DMS79 treated with DMSO at 0.1 percent for 48 hours (cell line): ENCODE data around the gene KPNB1.
A peak's percentile ranks its signal among the peaks of the same experiment; 100 is the strongest.

ENCODE experiments used
- DNase-seq: peaks from one replicate; lab custom pipeline; 2025; lab: John Stamatoyannopoulos, UW

Gene KPNB1

GRCh38 chr17:47696717-47697642 is 47.3 kb downstream of the KPNB1 start:
- DNase-seq = no peak

DNA sequence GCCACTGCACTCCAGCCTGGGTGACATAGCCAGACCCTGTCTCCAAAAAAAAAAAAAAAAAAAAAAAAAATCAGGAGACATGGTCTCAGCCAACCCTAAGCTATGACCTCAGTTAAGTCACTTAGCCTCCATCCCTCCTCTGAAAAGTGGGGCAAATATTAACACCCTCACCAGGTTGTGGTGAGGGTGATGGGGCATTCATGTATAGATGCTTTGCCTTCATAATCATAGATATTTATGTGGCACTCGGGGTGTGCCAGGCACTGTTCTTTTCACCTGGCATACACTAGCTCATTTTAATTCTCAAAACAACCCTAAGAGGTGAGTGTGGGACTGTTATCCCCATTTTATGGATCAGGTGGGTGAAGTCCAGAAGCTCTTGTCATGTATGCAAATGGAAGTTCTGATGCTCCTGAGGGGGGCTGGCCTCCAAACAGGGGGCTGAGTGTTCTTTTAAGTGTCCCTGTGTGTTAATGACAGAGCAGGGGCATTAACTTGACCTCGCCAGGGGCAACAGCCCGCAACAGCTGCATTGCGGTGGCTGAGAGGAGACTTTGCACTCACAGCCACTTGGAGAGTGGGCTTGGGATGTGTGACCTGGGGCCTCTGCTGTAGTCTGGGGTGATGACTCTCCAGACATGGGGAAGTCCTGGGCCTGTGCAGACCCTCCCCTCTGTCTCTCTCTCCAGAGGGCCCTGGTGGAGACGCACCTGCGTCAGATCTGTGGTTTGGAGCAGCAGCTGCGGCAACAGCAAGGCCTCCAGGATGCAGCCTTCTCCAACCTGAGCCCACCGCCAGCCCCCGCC is 48.4 kb downstream of the KPNB1 start:
- DNase-seq = no peak

- DNase-seq = peak; percentile 48
These were observed 49.2 kb downstream of the KPNB1 start for GRCh38 chr17:47698749-47699535.

DNA sequence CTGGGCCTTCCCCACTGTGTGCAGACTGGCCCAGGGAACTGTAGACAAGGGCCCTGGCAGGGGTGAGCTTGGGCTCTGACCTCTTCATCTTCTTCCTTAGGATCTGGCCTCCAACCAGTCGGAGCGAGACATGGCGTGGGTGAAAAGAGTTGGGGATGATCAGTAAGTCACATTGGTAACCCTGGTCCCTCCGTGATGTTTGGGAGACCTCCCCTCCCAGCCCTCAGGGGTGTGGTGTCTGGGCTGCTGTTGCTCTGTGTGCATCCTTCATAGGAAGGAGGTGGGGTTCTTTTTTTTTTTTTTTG is 49.8 kb downstream of the KPNB1 start:
- DNase-seq = no peak

GRCh38 chr17:47700471-47701449 is 51.0 kb downstream of the KPNB1 start:
- no peak for DNase-seq

GRCh38 chr17:47701608-47702007 is 51.9 kb downstream of the KPNB1 start:
- no peak for DNase-seq

GRCh38 chr17:47702391-47702995 is 52.8 kb downstream of the KPNB1 start:
- no peak for DNase-seq

- DNase-seq = no peak
These were observed 53.5 kb downstream of the KPNB1 start for GRCh38 chr17:47703191-47703591.

- no peak for DNase-seq
These were observed 54.0 kb downstream of the KPNB1 start for GRCh38 chr17:47703671-47704070.

- DNase-seq = no peak
These were observed 54.4 kb downstream of the KPNB1 start for GRCh38 chr17:47704116-47704515.

GRCh38 chr17:47704736-47705135 is 55.0 kb downstream of the KPNB1 start:
- DNase-seq = no peak

GRCh38 chr17:47705536-47706530 is 56.1 kb downstream of the KPNB1 start:
- DNase-seq = no peak

DNA sequence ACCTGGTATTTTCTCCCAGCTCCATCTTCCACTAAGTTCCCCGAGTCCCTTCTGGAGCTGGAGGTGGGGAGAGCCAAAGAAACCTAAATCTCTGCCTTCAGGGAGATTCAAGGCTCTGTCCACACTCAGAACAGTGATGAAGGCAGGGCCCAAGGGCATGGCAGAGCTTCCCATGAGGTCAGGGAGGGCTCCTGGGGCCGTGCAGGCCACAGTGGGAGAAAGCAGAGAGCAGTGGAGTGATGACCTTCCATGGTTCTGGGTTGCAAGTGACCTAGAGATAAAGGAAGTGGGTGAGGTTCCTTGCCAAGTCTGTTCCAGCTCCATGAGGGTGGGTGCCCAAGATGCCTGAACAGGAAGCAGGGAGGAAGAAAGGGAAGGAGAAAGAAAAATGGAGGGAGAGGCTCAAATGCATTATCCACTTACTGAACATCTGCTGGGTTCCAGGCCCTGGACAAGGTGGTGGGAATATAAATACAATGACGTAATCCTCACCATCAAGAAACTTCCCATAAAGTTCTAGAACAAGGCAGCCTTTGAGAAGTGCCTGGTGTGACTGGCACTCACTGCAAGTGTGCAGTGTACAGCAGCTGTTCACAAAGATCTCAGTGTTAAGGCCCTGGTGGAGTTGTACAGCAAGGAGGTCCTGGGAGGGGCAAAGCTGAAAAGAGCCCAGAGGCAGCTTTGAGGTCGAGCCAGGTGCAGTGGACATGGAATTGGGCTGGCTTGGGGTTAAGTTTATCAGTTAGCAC is 57.5 kb downstream of the KPNB1 start:
- DNase-seq = no peak

DNA sequence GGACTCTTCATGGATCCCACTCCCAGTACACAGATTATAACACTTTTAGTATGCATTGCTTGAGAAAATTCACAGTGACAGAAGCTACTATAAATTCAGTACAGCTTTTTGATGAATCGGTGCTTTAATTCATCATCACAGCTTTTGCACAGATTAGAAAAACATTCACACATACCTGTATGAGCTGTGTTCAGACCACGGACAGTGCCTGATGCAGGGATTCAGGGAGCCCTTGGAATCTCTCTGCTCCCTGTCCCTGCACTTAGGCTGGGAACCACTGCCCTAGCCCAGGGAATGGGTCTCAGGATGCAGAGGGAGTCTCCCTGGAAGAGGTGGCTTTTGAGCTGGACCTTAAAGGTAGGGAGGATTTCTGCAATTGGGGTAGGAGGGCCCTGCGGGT is 58.2 kb downstream of the KPNB1 start:
- DNase-seq = no peak

GRCh38 chr17:47708312-47708863 is 58.7 kb downstream of the KPNB1 start:
- DNase-seq = no peak

DNA sequence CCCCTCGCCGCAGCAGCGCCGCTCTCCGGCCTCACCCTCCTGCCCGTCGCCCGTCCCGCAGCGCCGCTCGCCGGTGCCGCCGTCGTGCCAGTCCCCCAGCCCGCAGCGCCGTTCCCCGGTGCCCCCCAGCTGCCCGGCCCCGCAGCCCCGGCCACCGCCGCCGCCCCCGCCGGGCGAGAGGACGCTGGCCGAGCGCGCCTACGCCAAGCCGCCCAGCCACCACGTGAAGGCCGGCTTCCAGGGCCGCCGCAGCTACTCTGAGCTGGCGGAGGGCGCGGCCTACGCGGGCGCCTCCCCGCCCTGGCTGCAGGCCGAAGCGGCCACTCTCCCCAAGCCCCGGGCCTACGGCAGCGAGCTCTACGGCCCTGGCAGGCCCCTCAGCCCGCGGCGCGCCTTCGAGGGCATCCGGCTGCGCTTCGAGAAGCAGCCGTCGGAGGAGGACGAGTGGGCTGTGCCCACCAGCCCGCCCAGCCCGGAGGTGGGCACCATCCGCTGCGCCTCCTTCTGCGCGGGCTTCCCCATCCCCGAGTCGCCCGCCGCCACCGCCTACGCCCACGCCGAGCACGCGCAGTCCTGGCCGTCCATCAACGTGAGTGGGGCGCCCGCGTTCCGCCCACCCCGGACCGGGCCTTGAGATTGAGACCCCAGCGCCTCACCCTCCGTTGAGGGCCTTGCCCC is 59.3 kb downstream of the KPNB1 start:
- DNase-seq = no peak

DNA sequence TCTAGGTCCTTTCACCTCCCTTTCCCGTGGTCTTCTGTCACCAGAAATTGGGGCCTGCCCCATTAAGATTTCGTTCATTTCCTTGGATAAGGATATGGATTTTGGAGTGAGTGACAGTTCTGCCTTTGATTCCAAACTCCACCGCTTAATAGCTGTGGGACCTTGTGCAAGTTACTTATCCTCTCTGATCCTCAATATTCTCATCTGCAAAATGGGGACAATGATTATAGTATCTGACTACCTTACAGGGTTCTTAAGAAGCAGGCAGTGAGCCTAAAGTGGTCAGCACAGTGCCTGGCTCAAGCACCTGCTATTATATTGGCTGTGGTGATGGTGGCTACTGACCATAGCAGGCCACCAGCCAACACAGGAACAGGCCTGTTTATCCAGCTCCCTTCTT is 59.9 kb downstream of the KPNB1 start:
- no peak for DNase-seq
